Stimulated activated CD8-positive, alpha-beta memory T cell treated with anti-CD3 and anti-CD28 coated beads, Interleukin-4, amount 100 ng/mL, for 4 hours (primary cell): Measurements from ENCODE around the gene TRAPPC6A.

Source experiments
- DNase-seq, 2 donors: peaks; one replicate each; pipeline ENCODE4 v3.0.0-alpha.2; 2020; ENCODE audit warnings: low read depth in 2 of 2, low spot score in 1 of 2

Gene TRAPPC6A

DNA sequence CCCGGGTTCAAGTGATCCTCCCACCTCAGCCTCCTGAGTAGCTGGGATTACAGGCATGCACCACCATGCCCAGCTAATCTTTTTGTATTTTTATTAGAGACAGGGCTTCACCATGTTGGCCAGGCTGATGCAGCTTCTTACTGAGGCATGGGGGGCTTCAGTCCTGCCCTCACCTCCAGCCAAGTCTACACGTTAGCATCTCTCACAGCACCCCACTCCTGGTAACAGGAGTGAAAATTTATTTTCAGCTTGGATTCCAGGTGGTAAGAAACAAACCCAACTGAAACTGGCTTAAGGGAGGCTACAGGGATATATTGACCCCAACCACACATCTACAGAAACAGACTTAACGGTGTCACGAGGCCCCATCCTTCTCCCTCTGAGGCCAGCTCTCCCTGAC, 27.9 kb downstream of the TRAPPC6A start:
- DNase-seq: no peak

- DNase-seq: no peak
These were observed 28.9 kb downstream of the TRAPPC6A start for GRCh38 chr19:45149129-45149528.

DNA sequence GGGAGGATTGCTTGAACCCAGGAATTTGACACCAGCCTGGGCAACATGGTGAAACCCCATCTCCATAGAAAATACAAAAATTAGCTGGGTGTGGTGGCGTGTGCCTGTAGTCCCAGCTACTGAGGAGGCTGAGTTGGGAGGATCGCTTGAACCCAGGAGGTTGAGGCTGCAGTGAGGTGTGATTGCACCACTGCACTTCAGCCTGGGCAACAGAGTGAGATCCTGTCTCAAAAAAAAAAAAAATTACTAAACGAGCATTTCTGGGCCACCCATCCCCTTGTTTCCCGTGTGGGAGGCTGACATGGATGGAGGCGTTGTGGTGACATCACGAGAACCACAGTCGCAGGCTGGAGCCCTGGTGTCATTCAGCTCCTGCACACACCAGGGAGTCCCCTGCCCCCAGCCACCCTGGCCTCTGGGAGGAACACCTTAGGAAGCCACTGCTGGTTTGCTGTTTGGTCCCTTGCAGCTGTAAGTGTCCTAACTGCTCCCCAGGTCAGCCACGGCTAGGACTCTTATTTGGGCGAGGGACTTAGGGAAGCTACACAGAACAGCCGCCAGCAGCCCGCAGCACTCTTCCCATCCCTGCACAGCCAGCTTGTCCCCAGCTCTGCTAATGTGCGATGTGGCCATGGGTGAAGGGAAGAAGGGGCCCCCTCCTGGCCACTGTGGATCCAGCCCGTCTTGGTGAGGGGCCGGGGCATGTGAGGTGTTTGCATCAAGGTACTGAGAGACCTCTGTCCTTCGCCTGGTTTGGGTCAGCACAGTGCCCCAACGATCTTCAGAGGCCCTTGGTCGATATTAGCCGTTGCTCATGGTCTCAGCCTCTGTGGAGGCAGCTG, 30.0 kb downstream of the TRAPPC6A start:
- no peak for DNase-seq

DNA sequence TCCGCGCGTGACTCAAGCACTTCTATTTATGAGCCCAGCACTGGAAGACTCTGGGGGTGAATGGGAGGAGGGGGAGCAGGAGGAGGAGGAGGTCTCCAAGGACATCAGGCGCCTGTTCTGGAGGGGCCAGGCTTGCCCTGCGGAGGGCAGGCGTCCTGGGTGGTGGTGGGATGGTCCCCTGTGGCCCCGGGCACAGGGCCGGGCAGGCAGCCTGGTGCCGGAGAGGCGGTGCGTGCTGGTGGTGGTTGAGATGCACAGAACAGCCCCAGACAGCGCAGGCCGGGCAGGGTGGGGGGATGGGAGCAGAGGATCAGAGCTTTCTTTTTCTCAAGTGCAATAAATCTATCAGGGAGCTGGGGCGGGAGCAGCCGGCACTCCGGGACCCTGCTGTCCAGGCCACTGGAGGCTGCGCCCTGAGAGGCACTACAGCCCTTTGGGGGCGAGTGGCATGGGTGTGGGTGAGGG, 31.3 kb downstream of the TRAPPC6A start:
- no peak for DNase-seq

- DNase-seq: no peak
These were observed 31.8 kb downstream of the TRAPPC6A start for GRCh38 chr19:45146251-45146650.

- no peak for DNase-seq
These were observed 32.5 kb downstream of the TRAPPC6A start for GRCh38 chr19:45145270-45146189.

DNA sequence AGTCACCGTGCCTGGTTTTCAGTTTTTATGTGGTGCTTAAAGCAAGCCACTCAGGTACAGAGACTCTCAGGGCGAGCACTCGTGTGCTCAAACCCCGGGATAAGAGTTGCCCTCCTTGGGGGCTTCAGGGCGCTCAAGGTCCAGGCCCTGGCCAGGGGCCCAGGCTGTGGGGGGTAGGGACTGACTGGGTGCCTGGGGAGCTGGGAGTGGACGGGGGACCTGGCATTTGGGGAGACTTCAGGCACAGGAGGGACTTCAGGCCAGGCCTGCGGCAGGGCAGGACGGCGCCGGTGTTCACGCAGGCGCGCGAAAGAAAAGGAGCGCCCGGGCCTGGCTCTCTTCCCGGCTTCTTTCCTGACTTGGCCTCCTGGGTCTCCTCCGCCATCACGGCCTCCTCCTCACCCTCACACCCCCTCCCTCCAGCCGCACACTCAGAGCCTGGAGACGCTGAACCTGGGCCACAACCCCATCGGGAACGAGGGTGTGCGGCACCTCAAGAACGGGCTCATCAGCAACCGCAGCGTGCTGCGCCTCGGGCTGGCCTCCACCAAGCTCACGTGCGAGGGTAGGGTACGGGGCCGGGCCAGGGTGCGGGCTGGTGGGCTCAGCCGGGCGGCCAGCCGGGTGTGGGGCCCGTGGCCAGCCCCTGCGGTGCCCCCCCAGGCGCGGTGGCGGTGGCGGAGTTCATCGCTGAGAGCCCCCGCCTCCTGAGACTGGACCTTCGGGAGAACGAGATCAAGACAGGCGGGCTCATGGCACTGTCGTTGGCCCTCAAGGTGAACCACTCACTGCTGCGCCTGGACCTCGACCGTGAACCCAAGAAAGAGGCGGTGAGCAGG, 33.4 kb downstream of the TRAPPC6A start:
- DNase-seq: no peak

GRCh38 chr19:45142726-45143110, 35.3 kb downstream of the TRAPPC6A start:
- DNase-seq: no peak

DNA sequence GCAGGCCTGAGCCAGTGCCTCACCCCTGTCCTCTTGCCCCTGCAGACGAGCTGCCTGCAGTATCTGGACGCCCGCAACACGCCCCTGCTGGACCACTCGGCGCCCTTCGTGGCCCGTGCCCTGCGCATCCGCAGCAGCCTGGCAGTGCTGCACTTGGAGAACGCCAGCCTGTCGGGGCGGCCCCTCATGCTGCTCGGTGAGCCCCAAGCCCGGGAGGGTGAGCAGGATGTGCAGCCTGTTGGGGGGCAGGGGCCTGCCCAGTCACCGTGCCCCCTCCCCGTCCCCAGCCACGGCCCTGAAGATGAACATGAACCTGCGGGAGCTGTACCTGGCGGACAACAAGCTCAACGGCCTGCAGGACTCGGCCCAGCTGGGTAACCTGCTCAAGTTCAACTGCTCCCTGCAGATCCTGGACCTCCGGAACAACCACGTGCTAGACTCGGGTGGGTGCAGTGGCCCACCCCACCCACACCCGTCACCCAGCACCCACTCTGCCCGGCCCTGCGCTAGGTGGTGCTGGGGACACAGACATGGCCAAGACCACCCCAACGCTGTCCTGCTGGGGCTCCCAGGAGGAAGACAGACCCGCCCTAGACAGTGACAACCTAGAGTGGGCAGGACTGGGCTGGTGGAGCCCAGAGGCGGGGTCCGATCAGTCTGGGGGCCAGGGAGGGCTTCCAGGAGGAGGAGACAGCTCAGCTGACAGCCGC, 35.9 kb downstream of the TRAPPC6A start:
- no peak for DNase-seq

- DNase-seq: no peak
These were observed 36.7 kb downstream of the TRAPPC6A start for GRCh38 chr19:45141203-45141900.

DNA sequence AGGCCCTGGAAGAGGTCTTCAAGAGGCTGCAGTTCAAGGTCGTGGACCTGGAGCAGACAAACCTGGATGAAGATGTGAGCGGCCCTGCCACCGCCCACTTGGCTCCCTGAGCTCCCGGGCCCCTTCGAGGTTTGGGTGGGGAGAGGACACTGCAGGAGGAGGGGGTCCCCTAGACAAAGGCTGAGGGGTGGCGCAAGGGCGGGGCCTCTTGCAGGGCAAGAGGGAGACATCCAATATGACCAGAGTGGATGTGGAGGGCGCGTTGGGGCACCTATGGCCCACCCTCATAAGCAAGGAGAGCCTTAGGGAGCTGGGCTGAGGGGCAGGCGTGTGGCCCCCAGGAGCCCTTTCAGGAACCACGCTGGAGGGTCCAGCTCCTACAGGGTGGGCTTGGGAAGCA, 37.5 kb downstream of the TRAPPC6A start:
- no peak for DNase-seq

- no peak for DNase-seq
These were observed 37.9 kb downstream of the TRAPPC6A start for GRCh38 chr19:45140144-45140503.

- DNase-seq: no peak
These were observed 38.5 kb downstream of the TRAPPC6A start for GRCh38 chr19:45139286-45140143.

DNA sequence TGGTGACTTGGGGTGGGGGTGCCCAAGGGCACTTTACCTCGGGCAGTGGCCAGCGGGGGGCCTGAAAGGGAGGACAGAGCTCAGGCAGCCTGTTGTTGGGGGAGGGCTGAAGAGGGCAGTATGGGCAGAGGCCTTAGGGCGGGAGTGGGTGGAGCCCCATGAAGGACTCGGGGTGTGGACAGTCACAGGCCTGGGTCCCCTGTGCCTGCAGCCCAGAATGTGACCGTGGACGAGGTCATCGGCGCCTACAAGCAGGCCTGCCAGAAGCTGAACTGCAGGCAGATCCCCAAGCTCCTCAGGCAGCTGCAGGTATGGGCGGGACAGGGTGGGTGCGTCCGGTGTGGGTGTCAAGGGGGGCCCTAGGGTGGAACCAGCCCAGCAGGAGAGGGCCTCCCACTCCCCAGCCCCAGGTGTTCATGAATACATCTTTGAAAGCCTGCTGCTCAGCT, 39.7 kb downstream of the TRAPPC6A start:
- no peak for DNase-seq

DNA sequence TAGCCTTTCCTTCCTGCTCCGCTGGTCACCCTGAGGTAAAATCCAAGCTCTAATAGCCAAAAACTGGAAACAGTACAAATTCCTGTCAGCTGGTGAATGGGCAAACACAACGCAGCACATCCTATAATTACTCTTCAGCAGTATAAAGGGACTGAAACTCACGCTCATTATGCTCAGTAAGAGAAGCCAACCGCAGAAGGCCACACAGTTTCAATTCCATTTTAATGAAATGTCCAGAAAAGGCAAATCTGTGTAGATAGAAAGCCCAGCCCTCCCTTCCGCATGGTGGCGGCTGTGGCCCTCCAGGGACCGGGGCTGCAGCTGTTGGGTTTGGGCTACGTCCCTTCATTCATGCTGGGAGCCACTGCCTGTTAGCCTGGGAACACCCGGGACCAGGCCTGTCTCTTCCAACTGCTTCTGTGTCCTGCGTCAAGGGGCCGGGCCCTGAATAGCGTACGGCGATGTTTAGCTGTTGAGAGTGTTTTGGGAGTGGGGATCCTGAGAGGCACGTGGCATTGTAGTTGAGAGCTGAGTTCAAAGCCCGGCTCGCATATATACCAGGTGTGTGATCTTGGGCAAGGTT, 40.8 kb downstream of the TRAPPC6A start:
- no peak for DNase-seq

GRCh38 chr19:45136507-45137178, 41.4 kb downstream of the TRAPPC6A start:
- DNase-seq: no peak

DNA sequence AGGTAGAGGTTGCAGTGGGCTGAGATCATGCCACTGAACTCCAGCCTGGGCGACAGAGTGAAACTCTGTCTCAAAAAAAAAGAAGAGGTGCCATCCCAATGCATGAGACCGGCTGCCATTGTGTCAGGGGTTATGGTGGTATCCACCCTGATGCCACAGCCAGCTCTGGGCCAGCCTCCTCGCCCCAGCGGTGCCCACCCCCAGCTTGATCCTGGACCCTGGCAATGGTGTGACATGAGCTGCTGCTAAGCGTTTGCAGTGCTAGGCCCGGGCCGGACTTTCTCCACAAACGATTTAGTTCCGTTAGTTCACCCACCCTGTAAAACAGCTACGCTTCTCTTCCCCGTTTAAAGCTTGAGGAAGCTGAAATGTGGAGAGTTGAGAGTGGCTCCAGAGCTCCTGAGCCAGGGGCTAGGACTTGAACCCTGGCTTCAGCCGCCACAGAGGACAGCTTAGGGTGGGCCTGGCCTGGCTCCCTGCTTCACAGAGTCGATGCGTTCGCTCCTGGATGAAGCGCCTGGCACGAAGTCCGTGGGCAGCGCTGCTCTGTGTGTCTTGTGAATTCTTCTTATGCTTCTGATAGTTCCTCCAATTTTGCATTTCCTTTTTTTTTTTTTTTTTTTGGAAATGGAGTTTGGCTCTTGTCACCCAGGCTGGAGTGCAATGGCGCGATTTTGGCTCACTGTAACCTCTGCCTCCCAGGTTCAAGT, 42.7 kb downstream of the TRAPPC6A start:
- DNase-seq: no peak
